HG03378 (cell line): ENCODE results near the gene MRPS18B.
"Not testable (repeated sequence)": the region's sequence is repeated elsewhere in the genome, so short reads cannot be mapped to it uniquely, and the experiment has no call there.

ENCODE experiments used
- ATAC-seq: cut with Tn5 transposase; IDR thresholded peaks from one replicate; pipeline ENCODE4 v1.9.1; 2021; ENCODE audit warnings: mild to moderate bottlenecking, moderate library complexity; ENCODE audit not compliant: unreplicated experiment

Gene MRPS18B

DNA sequence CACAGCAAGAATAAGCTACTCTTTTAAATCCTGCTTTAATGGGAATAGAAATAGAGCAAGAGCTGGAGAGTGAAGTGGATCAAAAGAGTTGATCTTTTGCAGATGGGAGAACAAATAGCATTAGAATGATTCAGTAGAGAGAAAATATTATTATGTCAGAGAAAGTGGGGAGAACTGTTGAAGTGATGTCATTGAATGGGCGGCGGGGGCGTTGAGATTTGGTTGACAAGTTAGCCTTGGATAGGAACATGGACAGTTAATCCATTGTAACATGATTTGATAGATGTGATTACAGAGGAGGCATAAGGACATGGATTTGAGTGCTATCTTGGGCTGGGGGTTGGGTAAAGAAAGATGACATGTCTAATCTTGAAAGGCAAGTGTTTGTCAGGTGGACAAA lies 18.2 kb downstream of the MRPS18B start:
- no peak for ATAC-seq

- no peak for ATAC-seq
Measured at GRCh38 chr6:30640481-30640880, 22.8 kb downstream of the MRPS18B start.

DNA sequence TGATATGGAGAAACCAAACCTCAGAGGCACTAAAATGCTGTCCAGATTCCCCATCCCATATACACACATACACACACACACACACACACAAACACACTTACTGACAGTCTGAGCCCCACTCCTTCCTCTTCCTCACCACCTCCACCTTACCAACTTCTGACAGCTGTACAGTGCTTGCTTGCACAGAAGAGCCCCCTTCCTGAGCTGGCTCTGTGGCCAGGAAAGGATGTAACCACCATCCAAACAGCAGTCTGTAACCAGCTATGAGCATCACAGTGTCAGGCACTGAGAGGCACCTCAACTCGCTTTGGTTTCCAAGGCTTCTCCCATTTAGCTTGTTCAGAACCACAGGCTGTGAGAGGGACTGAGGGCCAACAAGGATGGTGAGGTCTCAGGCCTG lies 23.4 kb downstream of the MRPS18B start:
- no peak for ATAC-seq

DNA sequence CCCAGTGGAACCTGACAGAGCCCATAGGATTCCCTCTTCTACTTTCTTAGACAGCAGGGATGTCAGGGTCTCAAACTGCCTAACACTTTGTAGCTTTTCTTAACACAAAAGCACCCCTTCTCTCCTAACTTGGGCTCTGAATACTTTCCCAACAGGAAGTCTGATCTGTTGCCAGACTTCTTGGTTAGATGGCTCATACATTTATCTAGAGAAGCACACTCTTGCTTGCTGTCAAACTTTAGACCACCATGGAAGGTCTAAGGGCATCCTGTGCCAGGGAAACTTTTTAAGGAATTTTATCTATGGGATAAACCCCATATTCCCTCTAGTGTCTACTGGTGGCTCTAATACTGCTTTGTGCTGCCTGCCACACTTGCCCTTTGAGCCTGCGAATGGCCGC lies 26.0 kb downstream of the MRPS18B start:
- ATAC-seq: no peak

GRCh38 chr6:30644769-30645168 lies 27.1 kb downstream of the MRPS18B start:
- no peak for ATAC-seq

GRCh38 chr6:30645989-30646388 lies 28.3 kb downstream of the MRPS18B start:
- ATAC-seq: no peak

DNA sequence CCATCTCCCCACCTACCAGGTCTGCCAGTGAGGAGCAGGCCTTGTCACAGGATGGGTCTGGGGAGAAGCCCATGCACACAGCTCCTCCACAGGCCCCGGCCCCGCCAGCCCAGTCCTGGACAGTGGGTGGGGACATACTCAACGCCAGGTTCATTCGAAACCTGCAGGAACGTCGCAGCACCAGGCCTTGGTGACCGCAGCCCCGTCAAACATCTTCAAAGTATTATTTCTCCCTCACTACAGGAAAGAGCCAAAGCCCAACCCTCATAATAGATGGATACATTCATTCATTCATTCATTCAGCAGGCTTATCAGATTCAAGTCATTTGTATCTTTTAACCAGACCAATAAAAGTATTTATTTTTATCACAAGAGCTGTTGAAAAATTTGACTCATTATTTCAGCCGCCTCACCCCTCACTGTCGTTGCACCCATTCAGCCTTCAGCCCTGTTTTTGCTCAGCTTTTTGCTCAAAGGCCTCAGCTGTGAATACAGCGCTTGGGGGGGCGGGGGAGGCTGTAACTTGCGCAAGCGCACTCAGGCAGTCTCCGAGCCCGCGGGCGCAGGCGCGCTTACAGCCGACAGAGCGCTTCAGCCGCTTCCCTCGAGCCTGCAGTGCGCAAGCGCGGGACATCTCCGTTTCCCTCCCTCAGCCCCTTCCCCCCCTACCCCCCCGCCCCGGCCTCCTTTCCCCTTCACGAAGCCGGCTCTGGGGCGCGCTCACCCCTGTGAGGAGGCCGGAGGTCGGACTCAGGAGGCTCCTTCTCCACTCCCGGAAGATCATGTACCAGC lies 29.0 kb downstream of the MRPS18B start, which contains the start of gene C6orf136:
C6orf136 (plus strand) TSS at position 684 of the 792 bp plus-strand sequence; CDS start at position 783, 99 bp downstream.
- ATAC-seq: no peak

- ATAC-seq: no peak
Measured at GRCh38 chr6:30647242-30648116, 29.8 kb downstream of the MRPS18B start.

DNA sequence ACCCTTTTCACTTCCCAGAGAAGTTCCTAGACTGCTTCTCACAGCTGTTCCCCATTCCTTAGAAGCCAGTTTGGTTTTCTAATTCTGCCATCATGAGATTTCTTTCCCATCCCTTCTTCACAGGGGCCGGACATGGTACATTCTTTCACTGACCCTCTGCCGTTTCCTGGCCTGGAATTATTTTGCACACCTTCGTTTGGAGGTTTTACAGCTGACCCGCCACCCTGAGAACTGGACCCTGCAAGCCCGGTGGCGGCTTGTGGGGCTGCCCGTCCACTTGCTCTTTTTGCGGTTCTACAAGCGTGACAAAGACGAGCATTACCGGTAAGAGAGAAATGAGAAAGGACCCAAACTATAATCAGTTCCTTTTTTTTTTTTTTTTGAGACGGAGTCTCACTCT lies 33.5 kb downstream of the MRPS18B start:
- ATAC-seq: no peak

- ATAC-seq: no peak
Measured at GRCh38 chr6:30654798-30655742, 37.4 kb downstream of the MRPS18B start.

DNA sequence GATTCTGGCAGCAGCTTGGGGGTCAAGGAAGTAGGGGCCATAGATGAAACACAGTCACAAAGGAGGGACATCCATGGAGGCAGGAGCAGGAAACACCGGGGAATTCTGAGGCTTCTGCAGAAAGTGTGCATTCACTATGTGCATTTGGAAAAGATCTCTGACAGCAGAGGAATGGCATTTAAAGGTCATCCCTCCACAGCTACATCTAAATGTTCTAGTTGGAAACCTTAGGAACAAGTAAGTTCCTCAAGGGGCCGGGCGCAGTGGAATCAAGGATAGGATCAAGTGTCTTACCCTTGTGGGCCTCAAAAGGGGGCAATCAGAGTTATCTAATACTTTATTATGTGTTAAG lies 38.1 kb downstream of the MRPS18B start:
- no peak for ATAC-seq

DNA sequence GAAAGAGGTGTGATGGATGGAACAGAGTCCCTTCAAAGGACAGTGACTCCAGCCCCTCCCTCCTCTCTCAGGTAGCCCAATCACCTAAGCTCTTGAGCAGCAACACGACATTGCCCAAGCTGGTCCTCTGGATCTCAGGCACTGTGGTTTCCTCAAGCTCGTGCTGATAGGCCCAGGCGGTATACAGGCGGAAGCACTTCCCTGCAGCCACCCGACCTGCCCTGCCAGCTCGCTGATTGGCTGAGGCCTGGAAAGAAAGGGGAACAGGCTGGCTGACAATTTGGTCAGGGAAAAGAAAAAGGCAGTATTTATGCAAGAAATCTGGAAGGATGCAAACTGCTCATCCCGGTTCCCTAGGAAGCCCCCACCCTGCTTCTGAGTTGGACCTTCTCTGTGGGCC lies 38.9 kb downstream of the MRPS18B start:
- no peak for ATAC-seq

DNA sequence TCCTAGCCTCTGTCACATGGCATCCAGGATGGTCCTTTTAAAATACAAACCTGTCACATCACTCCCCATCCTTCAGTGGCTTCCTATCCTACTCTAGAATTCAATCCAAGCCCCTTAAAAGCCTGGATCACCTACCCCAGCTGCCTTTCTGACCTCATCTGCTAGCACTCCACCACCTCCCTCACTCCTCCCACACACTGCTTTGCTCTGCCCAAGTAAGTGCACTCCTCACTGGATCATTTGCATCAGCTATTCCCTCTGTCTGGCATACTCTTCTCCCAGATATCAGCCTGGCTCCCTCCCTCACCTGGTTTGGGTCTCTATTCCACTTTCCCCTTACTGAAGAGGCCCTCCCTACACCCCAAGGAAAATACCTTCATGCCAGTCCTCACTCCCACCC lies 39.8 kb downstream of the MRPS18B start:
- ATAC-seq: no peak

DNA sequence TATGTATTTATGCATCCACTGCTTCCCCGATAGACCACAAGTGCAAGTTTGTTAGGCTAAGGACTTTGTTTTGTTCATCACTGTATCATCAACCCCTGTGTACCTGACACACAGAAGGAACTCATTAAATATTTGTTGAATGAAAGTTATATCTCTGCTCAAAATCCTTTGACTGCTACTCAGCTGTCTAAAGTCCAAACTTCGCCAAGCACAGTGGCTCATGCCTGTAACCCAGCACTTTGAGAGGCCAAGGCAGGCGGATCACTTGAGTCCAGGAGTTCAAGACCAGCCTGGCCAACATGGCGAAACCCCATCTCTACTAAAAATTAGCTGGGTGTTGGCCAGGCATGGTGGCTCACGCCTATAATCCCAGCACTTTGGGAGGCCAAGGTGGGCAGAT lies 40.3 kb downstream of the MRPS18B start:
- ATAC-seq: not testable (repeated sequence)

DNA sequence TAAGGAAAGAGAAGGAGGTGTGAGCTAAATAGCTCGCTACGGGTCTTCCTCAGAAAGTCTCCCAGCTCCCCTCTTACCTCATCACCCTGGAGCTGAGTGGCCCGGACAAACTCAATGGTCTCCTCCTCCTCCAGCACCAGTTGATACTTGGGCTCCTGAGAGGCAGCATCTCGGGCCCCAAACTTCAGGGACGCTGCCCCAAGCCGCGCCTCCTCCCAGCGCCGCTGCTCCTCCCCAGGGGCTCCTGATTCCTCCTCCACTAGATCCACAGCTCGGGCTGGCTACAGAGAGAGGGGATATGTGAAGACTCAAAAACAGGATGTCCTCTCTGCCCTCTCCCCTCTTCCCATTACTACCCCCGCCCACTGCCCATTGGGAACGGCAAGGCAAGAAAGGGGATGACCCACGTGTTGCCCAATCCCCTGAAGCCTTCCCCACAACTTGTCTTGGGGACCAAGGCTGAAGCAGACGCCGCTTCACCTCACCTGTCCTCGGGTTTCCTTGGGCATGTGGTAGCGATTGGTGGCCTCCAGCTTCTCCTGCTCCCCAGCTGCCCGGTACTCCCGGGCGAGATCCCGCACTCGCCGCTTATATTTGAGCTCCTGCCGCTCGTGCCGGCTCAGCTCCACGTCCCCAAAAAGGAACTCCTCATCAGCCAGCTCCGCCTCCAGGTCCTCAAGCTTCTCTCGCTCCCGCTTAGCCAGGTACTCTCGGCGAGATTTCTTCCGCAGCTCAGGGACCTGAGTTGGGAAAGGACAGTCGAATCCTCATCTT lies 47.5 kb downstream of the MRPS18B start:
- no peak for ATAC-seq

DNA sequence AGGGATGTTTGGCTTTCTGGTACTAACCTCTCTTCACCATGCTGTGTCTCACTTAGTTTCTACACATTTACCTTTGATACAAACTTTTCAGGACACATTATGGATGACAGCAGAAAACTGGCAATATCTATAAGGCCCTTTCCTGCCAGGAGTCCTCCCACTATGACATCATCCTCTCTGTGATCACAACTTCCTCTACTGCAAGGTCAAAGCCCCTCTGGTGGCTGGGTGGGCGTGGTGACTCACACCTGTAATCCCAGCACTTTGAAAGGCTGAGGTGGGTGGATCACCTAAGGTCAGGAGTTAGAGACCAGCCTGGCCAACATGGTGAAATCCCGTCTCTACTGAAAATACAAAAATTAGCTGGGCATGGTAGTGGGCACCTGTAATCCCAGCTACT lies 48.7 kb downstream of the MRPS18B start:
- not testable (repeated sequence) for ATAC-seq

GRCh38 chr6:30670760-30671527 lies 53.3 kb downstream of the MRPS18B start:
- ATAC-seq: no peak

GRCh38 chr6:30672445-30673253 lies 55.0 kb downstream of the MRPS18B start, which contains the start of gene DHX16:
DHX16 (minus strand) TSS chr6:30673006; CDS start chr6:30672841, 165 bp downstream.
- peak; percentile 80 for ATAC-seq
